Fibroblast of the aortic adventitia (primary cell): ENCODE measurements around the gene SLC35B1. TPM values are rescaled to one million over a fixed set of nuclear protein-coding genes. Genes with fewer than 3 reads are reported as not detected.

Source experiments
- DNase-seq: peaks from one replicate; pipeline ENCODE4 v3.0.0-alpha.2; 2010; ENCODE audit warnings: low read depth
- H3K4me3 ChIP-seq: 2 replicates; pipeline ENCODE4 v1.5.1; 2011; ENCODE audit warnings: low read depth, mild to moderate bottlenecking, control low read depth, low read length, moderate library complexity
- total RNA-seq: library from RNA; depleted of rRNA; stranded (reverse); fragments of >200 nt; gene quantifications from 2 replicates; pipeline ENCODE4 v1.2.3, GENCODE V29; 2012; ENCODE audit warnings: low replicate concordance
- TF ChIP-seq, protein P1 (sequence below): IDR thresholded peaks from 2 replicates; pipeline ENCODE4 v1.5.1; 2011; ENCODE audit warnings: mild to moderate bottlenecking, low read length, control low read depth, inconsistent platforms; ENCODE audit not compliant: insufficient read depth

The SLC35B1 gene
- total RNA-seq, 1 donor = 59.7 TPM

DNA sequence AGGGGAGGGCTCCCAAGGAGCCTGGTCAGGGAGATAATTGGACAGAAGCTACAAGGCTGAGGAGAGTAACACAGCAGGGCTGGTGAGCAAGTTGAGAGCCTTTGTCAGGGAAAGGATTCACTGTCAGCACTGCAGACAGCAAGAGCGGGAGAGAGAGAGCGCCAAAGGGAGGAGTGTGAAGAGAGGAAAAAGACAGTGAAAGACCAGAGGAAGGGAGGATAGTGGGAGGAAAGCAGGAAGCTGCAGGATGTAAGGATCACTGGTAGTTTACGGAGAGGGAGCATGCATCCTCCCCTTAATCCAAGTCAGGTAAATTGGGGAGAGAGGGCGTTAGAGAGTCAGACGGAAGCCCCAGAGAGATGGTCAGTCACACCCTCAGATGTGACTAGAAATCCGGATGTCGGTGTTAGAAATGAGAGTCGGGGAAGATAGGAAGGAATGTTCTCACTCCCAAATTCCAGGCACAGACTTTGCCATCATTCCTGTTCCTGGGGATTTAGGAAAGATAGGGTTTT lies 16.0 kb downstream of the SLC35B1 start:
- H3K4me3 ChIP-seq = no peak overlapping the region
- no peak for DNase-seq
- TF ChIP-seq, protein P1, sequence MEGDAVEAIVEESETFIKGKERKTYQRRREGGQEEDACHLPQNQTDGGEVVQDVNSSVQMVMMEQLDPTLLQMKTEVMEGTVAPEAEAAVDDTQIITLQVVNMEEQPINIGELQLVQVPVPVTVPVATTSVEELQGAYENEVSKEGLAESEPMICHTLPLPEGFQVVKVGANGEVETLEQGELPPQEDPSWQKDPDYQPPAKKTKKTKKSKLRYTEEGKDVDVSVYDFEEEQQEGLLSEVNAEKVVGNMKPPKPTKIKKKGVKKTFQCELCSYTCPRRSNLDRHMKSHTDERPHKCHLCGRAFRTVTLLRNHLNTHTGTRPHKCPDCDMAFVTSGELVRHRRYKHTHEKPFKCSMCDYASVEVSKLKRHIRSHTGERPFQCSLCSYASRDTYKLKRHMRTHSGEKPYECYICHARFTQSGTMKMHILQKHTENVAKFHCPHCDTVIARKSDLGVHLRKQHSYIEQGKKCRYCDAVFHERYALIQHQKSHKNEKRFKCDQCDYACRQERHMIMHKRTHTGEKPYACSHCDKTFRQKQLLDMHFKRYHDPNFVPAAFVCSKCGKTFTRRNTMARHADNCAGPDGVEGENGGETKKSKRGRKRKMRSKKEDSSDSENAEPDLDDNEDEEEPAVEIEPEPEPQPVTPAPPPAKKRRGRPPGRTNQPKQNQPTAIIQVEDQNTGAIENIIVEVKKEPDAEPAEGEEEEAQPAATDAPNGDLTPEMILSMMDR = no peak

DNA sequence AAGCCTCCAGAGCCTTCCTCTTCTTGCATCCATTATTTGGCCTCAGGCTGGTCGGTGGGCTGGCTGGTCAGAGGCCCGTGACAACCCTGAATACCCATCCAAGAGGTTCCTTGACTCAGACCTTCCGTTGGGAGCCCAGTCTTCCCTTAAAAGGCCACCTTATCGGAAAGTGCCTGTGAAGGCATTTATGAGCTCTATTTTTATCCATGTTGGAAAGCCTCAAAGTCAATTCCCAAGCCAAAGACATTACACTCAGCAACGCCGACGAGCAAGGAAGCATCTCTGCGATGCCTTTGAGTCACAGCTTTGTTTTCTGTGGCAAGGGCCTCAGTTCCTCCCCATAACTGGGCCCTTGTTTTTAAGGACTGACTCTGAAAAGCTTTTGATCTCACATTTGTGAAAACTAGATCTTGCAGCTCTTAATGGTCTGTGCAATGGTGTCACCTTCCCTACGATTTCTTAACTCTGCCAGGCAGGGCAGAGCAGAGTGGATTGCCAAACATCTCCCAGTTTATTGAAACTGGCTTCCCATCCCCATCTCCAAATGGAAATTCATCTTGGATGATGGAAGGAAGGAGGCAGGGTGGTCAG lies 16.6 kb downstream of the SLC35B1 start:
- TF ChIP-seq, protein P1 = no peak
- no peak overlapping the region for H3K4me3 ChIP-seq
- DNase-seq = peak; percentile 94

DNA sequence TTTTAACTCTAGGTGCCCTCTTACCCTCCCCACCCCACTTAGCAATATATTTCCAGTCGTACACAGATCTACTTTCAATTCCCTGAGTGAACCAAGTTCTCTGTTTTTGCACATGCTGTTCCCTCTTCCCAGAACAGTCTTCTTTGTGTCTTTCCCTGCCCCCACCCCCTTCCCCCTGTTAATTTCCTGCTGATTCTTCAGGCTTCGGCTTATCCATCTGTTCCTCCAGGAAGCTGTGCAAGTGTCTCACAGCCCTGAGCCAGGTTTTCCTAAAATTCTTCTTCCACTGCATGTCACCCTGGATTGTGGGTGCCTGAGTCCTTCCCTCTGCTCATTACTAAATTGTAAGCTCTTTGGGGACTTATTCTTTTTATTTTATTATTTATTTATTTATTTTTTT lies 17.5 kb downstream of the SLC35B1 start:
- TF ChIP-seq, protein P1 = no peak
- H3K4me3 ChIP-seq = no peak overlapping the region
- DNase-seq = no peak

DNA sequence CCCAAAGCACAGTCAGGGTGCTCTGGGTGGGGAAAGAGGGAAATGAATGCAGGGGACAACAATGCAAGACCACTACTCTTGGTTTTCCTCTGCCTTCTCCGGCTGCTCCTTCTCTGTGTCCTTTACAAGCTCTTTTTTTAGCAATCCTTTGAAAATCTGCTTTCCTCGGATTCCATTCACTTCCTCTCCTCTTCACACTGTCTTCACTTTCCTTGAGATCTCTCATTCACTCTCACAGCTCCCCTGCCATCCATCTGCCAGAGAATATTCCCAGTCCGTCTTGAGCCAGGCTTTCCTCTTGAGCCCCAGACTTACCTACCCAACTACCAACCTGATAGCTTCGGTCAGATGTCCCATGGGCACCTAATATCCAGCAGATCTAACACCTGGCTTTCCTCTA lies 18.9 kb downstream of the SLC35B1 start:
- DNase-seq = no peak
- no peak overlapping the region for H3K4me3 ChIP-seq
- TF ChIP-seq, protein P1 = no peak

DNA sequence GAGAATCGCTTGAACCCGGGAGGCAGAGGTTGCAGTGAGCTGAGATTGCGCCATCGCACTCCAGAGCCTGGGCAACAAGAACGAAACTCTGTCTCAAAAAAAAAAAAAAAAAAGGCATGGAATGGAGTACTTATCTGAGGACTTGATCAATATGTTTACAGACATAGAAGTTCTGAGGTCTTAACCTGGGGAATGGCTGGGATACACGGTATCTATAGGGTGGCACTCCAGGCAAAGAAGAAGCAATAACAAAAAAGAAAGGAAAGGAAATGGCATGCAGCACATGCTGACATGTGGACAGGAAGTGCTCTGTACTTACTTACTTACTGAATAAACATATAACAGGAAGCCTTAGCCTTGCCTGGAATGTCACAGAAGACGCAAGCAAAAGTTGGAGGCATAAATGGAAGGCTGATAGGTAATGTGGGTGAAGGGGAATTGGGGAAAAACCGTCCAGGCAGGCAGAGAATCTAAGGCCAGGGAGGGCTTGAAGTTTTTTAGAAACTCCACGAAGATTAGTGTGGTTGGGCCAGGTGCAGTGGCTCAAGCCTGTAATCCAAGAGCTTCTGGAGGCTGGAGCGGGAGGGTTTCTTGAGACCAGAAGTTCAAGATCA lies 19.8 kb downstream of the SLC35B1 start:
- DNase-seq = peak; percentile 42
- no peak overlapping the region for H3K4me3 ChIP-seq
- TF ChIP-seq, protein P1 = no peak

DNA sequence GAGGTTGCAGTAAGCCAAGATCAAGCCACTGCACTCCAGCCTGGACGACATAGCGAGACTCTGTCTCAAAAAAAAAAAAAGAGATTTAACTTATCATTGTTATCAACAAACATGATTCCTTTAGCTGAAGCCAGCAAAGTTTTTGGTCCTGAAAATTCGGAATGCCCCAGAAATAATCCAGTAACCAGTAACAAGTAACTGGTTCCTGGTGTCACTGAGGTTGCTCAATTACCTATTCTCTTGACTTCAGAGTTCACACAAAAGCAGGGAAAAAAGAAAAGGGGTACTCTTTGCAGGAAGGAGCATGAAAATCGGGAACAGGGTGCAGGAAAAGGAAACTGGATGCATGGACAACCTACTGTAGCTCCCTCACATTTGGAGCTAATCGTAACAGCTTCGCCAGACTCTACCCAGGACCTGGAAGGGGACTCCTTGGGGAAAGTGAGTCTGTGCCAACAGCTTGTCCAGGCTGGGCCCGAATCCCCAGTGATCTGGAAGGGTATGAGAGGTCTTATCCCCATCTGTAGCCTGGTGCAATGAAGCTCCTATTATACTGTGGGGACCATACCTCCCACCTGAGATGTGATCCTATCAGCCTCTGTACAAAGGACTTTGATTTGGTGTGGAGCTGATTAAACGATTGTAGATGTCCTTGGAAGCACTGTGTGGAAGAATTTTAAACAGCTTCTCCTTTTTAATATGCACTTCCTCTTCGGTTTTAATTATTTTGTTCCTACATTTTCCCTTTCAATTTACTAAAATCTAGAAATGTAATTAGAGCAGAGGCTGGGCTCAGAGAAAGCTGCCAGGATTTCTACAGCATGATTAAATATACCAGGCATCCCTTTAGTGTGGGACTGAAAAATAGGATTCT lies 26.4 kb downstream of the SLC35B1 start:
- no peak for DNase-seq
- no peak overlapping the region for H3K4me3 ChIP-seq
- TF ChIP-seq, protein P1 = no peak
